GM12873 (cell line): ENCODE measurements around the gene BABAM1.

Experiments used
- CTCF ChIP-seq: IDR thresholded peaks from 2 replicates; pipeline ENCODE4 v1.5.1; 2012; ENCODE audit warnings: low read depth, mild to moderate bottlenecking, moderate library complexity, low read length, control low read depth; ENCODE audit not compliant: insufficient read depth; ENCODE audit errors: missing control alignments

BABAM1 gene

DNA sequence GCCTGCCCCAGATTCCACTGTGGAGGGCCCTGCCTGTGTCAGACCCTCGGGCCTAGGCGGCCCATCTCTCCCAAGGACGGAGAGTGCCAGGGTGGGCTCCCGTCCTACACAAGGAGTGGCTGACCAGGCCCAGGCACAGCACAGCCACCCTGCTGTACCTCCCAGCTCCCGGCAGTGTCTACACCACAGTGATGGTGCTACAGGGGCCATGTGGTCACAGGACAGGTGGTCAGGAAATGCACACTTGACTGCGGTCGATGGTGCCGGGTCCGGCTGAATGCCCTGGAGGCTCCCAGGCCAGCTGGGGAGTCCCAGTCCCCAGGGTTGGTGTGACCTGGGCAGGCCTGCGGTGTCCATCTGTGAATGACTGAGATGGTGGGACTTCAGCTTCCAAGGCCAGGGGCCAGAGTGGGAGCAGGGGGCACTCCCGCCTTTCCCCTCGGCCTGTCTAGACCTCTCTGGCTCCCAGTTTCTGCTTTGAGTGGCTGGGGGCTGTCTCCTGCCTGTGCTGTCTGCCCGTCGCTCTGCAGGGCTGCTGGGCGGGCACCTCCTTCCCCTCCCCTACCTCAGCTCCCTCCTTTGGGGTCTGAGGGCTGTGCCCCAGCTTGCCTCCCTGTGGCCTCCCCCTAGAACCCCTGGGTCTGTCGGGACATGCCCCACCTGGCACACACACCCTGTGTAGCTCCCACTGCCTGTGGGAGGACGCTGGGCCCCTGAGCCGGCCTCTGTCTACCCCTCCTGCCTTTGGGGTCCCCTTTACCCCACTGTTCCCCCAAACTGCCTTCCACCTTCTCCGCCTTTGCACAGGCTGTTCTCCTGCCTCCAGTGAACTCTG, 54.6 kb downstream of the BABAM1 start:
- no peak for TF ChIP-seq CTCF

GRCh38 chr19:17322854-17323253, 55.6 kb downstream of the BABAM1 start:
- TF ChIP-seq CTCF, result no peak

- TF ChIP-seq CTCF, result no peak
These were observed 56.2 kb downstream of the BABAM1 start for GRCh38 chr19:17323300-17323963.

DNA sequence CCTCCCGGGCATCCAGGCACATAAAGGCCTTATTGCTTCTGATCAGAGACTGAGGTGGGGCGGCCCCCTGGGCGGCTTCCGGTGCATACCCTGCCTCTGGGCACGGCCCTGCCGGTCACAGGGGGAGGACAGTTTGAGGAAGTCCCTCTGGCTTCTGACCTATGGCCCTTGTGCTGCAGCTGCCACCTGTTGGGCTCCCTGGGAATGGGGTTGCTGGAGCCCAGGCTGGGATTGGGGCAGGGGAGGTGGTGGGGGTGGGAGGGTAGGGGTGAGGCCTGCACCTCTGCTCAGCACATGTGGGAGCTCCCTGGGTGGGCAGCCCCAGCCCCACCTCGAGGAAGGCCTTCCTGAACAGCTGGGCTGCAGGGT, 56.7 kb downstream of the BABAM1 start:
- no peak for TF ChIP-seq CTCF

GRCh38 chr19:17324357-17325114, 57.3 kb downstream of the BABAM1 start:
- no peak for TF ChIP-seq CTCF

GRCh38 chr19:17325133-17325532, 57.9 kb downstream of the BABAM1 start:
- no peak for TF ChIP-seq CTCF
